Head of caudate nucleus (tissue), 42 donors: ENCODE measurements around the gene SNX14.
"Not testable (repeated sequence)": the region's sequence is repeated elsewhere in the genome, so short reads cannot be mapped to it uniquely, and the experiment has no call there.

Source experiments
- DNase-seq, 42 donors: peaks; one replicate each; pipeline versions ENCODE4 v3.0.0 to v3.0.0-alpha.2; 2020 to 2021; ENCODE audit warnings: mixed read lengths in 7 of 42
- intact Hi-C: fragments of 100-400 bp; cut with DNase I; formaldehyde crosslinking; loops from one replicate; pipeline ENCODE4 v1.15.0; 2022

Gene SNX14

DNA sequence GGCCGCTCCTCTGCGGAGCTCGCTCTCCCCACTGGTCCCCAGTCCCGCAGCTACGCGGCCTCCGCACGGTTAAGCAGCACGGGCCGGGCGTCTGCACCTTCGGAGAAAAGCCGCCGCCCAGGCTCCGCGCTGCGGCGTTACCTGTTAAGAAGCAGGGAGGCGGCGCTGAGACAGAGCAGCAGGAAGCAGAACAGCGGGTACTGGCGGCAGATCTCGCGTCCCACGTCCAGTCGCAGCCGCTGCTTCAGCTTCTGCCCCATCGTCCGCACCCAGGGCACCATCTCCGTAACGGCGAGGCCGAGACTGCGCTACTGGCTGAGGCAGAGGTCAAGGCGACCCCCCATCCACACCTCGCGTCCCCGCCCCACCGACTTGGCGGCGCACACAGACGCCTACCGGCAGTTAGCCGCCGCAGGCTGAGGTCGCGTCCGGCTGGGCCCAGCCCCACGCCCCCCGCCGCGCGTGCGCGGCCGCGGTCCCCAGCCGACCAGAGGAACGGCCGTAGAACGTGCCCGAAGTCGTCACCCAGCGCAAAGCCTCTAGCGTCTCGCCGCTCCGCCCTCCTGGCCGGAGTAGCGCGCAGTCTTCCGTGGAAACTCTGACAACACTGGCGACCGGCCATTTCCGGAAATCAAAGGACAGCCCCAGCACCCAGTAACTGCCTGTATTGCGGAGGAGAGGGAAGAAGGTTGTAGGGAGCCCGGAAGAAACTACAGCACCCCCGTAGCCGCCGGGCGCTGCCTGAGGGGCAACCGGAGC is at the start of gene SNX14:
SNX14 (minus strand) TSS at position 421 of the 759 bp plus-strand sequence; CDS start at position 281, 140 bp downstream.
- intact Hi-C loops, result loop anchor here (2.0 kb wide), 1 partner anchor 49 kb away; the partner anchor contains the start of gene SYNCRIP
- peak; percentile 80 to 95 (median 90) for DNase-seq

DNA sequence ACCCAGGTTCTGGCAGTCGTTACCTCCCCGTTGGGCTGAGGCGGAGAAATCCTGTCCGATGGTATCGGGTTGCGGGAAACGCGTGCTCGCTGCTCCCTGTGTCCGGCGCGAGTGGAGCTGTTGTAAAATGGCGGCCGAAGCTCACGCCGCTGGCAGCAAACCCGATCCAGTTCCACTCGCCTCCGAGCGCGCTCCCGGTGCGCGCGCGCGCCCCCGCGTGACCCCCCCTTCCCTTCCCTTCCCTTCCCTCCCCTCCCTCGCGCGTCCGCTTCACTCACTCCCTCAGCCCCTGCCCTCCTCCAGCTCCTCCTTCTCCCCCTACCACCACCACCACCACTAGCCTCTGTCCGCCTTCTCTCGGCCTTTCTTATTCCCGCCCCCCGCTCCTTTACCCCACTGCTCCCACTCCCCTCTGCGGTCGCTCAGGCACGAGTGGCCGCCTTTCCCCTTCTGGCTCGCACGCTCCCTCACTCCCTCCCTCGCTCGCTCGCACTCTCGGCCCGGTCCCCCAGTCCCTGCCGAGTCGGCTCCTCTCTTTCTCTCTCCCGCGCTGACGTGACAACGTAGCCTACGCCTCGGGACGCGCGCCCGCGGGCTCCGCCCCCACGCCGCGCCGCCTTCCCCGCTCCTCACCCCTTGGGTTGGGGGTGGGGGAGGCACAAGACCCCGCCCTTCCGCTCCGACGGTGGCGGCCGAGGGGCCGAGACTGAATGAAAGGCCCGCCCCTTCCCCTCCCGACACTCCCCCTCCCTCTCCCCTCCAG is 49.3 kb upstream of the SNX14 start, which contains the start of gene SYNCRIP:
SYNCRIP (minus strand) TSS at position 113 of the 763 bp plus-strand sequence. CDS start 1,447 bp downstream, outside the sequence.
- DNase-seq, result peak; percentile 95 to 100 (median 99)
- intact Hi-C loops, result loop anchor here (1.0 to 2.0 kb wide), 2 partner anchors 35 to 50 kb away; partner anchors contain the start of gene SNX14

DNA sequence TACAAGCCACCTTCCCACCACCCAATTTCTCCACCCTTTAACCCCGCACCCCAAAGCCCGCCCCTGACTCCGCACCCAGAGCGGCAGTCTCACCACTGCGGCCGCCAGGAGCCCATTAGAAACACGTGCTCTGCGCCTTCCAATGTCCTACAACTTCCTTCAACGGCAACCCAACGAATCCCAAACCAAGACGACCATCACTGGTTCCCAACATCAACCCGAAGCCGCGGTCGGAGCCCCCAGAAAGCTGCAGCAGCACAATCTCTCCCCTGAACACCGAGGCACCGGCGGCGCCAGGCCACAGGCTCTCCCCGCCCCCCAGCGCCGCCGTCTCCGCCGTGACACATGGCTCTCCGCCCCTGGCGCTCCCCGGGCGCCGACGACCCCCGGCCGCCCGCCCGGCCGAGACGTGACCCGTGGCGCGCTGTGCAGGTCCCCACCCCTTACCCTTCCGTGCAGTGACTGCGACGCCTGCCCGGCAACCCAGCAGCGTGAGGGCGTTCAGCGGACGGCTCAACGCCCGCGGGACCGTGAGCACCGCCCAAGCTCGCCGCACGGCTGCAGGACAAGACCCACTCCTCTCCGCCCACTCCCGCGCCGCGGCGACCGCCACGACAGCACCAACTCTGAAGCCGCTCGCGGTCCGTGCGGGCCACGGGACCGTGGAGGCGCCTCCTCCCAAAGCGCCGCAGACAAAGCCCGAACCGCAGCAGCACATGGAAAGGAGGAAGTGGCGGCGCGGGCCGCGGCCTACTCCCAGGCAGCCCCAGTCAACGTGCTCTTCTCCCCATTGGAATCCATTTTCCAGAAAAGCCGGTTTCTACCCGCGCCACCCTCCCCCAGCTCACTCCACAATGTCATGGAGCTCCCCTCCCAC is 48.5 kb upstream of the SNX14 start:
- DNase-seq, result peak; percentile 31 to 80 (median 60)
- intact Hi-C loops, result loop anchor here (2.0 kb wide), 1 partner anchor 49 kb away; the partner anchor contains the start of gene SNX14

- peak in 1 of 42 donors; percentile 27 for DNase-seq
- intact Hi-C loops, result no loop called here
Observed at GRCh38 chr6:85641522-85641896, 47.9 kb upstream of the SNX14 start.

- no peak for DNase-seq
- intact Hi-C loops, result no loop called here
Observed at GRCh38 chr6:85640821-85641220, 47.2 kb upstream of the SNX14 start.

GRCh38 chr6:85637579-85637978 is 43.9 kb upstream of the SNX14 start:
- intact Hi-C loops, result no loop called here
- no peak for DNase-seq

DNA sequence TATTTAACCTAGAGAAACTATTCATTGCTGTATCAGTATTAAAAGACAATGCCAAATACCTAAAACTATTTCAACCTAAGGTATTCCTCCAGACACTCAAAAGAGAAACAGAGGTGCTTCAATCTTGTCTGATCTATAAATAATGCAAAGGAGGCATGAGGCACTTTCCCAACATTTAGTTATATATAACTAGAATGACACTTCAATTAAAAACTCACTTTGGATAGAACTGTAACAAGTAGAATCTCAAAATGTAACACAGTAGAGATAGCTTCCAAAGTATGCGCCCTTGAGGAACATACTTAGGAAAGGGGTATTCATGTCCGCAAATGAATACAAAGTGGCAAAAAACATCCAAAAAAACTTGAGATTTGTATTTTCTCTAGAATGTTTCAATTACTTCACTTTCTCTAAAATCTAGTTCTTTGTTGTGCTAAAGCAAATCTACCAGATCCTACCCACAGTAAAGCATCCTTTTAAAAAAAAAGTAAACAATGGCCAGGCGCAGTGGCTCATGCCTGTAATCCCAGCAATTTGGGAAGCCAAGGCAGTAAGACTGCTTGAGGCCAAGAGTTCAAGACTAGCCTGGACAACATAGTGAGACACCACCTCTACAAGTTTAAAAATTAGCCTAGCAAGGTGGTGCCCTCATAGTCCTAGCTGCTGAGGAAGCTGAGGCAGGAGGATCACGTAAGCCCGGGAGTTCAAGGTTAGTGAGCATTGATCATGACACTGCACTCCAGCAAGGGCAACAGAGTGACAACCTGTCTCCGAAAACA is 38.7 kb upstream of the SNX14 start:
- no peak for DNase-seq
- intact Hi-C loops, result no loop called here

DNA sequence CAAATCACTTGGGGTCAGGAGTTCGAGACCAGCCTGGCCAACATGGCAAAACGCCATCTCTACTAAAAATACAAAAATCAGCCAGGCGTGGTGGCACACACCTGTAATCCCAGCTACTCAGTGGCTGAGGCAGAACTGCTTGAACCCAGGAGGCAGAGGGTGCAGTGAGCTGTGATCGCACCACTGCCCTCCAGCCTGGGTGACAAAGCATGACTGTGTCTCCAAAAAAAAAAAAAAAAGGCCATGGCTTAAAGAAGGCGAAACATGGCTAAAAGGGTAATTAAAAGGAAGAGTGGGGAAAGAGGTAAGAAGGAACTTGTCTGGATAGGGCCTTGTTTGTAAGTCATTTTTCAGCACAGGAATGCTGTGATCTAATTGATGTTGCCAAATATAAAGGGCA is 37.5 kb upstream of the SNX14 start:
- DNase-seq, intact Hi-C loops: not testable (repeated sequence)

DNA sequence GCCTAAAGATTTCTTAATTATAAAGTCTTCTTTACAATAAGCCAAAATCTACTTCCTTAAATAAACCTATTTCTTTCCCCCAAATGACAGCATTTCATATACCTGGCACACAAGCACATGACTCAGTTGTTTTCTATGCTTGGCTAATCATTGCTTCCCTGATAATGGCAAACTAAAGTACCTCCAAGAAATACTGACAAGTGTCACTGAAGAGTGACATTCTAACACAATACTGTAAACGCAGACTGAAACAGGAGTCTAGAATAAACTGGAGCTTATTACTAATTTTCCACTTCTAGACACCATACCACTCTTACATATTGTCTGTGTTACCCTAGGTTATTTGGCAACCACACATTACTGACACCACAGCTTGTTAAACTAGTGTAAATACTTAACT is 34.7 kb upstream of the SNX14 start:
- intact Hi-C loops, result no loop called here
- DNase-seq, result no peak

- DNase-seq, result no peak
- intact Hi-C loops, result no loop called here
Observed at GRCh38 chr6:85620308-85620707, 26.6 kb upstream of the SNX14 start.

- no peak for DNase-seq
- intact Hi-C loops, result no loop called here
Observed at GRCh38 chr6:85614780-85615179, 21.1 kb upstream of the SNX14 start.

DNA sequence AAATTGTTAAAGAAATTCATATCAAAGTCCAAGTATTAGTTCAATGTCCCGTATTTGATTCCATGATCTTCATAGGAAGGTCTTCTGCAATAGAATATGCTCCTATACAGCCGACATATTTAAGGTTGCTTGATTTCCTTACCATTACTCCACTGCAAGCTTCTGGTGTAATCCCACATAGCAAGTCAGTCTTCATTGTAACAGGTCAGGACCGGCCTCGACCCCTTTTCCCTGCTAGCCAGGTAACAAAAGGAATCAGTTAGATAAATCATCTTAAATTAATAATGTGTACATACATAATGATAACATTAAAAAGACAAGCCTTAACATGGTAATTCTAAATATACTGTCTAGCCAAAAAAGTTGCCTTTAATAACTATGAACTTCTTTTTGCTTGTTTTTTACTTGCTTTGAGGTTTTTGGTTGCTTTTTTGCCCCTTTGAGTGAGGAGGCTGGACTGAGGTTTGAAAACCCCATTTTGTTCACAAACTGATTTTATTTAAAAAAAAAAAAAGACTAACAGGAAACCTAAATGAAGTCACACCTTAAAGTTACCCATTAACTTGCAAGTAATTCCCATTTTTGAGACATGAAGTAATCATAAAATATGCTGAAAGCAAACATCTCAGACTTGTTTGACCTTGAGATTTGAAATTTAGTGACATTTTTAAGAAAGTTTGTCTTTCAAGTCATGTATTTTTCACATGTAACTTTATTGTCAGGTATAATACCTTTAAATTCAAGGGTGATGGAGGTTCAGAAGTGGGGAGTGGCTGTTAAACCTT is 19.2 kb upstream of the SNX14 start:
- intact Hi-C loops, result no loop called here

DNA sequence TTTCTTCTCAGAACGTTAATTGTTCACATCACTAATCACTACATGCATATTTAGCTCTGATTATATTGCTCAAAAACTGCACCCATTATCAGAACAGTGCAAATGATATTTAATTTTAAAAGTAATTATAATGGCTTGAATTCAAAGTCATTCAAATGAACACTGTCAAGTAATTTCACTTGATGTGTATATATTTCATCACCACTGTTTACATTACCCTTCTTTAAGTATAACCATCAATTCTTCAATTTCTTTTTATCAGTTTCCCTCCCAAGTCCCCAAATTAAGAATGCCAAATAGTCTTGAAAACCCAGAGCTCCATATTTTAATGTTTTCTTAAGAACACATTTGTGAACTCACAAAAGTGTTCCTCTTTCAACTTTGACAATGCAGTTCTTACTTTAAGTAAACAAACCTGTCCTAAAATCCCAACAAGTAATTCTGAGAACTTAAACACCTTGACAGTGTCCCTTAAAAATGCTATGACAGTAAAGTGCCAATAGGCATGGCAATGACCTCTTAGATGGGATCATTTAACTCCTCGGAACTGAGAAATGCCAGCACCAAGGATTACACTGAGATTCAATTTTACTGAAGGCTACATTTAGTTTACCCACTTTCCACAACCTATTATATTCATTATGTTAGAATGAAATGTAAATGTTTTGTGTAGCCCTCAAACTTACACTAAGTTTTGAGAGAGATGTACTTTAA is 16.7 kb upstream of the SNX14 start:
- intact Hi-C loops, result no loop called here

More for the DNA sequence above, 19.2 kb upstream of the SNX14 start:
- no peak for DNase-seq

GRCh38 chr6:85602100-85602499 is 8.4 kb upstream of the SNX14 start:
- intact Hi-C loops, result no loop called here
- no peak for DNase-seq

More for the DNA sequence above, 16.7 kb upstream of the SNX14 start:
- no peak for DNase-seq

GRCh38 chr6:85600713-85601313 is 7.2 kb upstream of the SNX14 start:
- no peak for DNase-seq
- intact Hi-C loops, result no loop called here

DNA sequence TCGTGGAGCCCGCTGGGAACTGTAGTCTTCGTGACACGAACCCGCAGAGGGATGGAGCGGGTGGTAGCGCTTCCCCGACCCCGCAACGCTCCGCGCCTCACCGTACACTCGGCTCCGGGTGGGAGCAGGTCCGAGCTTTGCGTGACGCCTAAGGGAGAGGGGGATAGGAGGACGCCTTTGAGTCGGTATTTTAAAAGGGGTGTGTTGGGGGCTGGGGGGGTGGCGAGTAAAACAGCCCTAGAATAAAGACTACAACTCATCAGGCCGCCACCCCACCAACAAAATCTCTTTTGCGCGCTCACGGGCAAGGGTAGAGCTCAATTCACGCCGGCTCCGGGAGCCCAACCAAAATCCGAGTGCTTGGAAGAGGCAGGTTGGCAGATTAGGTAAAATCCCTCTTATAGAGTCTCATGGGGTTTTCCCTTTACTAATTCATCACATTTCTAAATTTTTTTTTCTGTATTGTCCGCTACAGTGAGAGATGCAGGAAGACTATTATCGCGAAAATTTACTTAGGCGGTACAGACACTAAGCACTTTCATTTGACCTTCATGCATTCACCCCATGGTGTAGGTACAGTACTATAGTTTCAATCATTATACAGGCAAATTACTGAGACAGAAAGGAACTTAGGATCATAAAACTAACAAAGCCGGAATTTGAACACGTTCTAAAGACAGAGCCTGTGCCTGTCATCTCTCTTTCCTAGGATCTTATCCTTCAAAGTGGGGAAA is 706 bp upstream of the SNX14 start:
- DNase-seq, result peak in 4 of 42 donors; percentile 44 to 72 (median 48)
- intact Hi-C loops, result no loop called here
